GM18519 (cell line): ENCODE measurements around the gene TBC1D10B.
"Not testable (repeated sequence)": the region's sequence is repeated elsewhere in the genome, so short reads cannot be mapped to it uniquely, and the experiment has no call there.

Source experiments
- ATAC-seq: cut with Tn5 transposase; IDR thresholded peaks from one replicate; pipeline ENCODE4 v1.9.1; 2021; ENCODE audit warnings: mild to moderate bottlenecking, moderate library complexity; ENCODE audit not compliant: unreplicated experiment, low FRiP score

Gene TBC1D10B

GRCh38 chr16:30356401-30357084 is 13.8 kb downstream of the TBC1D10B start:
- no peak for ATAC-seq

DNA sequence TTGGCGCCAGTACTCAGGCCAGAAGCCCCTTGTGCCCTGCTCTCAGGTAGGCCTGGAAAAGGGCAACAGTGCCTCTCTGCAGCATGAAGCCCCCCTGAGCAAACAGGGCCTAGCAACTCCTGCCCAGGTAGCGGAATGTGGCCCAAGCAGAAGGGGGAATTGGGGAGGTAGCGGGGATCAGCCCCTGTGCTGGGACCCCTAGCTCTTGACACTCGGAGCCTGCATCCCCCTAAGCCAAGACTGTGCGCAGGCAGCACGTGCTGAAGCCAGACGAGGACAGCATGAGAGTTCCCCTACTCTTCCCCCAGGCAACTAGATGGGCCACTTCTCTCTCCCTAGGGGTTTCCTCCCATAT is 14.4 kb downstream of the TBC1D10B start:
- ATAC-seq = no peak

DNA sequence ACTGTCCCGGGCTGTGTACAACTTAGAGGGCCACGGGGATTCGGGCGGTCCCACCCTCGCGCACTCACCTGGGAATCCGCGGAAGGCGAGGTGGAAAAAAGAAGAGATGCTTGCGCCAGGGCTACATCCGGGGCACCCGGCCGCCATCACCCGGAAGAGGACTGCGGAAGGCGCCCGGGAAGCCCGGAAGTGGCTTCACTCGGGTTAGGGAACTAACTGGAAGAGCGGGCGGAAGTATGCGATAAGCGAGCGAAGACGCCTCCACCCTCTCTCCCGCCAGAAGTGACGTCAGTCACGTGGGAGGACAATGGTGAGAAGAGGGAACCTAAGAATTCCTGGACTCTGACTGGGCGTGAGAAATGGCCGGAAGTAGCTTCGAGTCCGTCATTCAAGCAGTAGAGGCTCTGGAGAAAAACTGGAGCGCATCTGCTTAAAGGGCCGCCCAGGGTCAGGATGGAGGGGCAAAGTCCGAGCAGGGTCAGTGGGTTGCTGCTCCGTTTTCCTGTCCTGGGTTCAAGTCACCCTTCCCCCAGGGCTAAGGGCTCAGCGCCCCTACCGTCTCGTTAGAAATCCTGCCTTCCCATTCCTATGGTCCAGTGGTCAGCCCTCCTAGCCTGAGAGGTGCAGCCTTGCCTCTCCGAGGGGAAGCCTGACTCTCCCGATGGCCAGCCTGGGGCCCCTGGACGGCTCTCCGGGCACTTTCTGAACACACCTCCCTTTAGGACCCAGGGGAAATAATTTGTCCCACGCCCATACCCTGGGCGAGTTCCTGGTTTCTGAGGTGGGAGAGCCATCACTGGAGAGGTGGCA is 14.9 kb downstream of the TBC1D10B start, which contains the start of gene CD2BP2:
Gene CD2BP2 (minus strand): TSS at position 165 of the 810 bp plus-strand sequence. CDS start 627 bp downstream, outside the sequence.
- no peak for ATAC-seq

DNA sequence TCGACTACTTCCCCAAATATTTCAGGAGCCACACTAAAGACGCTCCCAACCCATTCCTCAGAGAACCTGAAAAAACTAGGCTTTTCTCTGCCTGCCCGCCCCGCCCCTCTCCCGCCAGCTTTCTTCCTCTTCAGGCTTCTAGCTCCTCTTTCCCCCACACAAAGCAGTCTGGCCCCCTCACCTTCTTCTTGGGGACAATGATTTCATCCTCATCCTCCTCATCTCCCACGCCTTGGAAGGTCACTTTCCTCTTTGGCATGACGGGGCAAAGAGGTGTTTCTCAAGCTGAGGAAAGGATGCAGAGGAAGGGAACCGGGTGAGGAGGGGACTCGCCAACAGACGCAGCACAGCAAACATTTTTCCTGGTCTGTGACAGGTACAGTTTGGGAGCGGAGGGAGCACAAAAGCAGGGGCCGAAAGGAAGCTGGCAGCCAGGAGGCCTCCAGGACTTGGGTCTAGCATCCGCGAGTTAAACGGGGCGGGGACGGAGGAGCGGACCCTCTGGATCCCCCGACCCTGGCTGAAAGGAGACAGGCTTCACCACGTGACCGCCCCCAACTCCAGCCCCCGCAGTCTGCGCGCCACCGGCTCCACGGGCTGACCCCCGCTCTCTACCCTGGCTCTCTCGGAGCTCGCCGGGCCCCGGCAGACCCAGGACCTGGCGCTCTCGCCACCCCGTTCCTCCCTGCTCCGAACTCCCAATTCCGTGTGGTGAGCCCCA is 15.7 kb downstream of the TBC1D10B start:
- ATAC-seq = no peak

GRCh38 chr16:30353438-30354129 is 16.7 kb downstream of the TBC1D10B start:
- ATAC-seq = no peak

DNA sequence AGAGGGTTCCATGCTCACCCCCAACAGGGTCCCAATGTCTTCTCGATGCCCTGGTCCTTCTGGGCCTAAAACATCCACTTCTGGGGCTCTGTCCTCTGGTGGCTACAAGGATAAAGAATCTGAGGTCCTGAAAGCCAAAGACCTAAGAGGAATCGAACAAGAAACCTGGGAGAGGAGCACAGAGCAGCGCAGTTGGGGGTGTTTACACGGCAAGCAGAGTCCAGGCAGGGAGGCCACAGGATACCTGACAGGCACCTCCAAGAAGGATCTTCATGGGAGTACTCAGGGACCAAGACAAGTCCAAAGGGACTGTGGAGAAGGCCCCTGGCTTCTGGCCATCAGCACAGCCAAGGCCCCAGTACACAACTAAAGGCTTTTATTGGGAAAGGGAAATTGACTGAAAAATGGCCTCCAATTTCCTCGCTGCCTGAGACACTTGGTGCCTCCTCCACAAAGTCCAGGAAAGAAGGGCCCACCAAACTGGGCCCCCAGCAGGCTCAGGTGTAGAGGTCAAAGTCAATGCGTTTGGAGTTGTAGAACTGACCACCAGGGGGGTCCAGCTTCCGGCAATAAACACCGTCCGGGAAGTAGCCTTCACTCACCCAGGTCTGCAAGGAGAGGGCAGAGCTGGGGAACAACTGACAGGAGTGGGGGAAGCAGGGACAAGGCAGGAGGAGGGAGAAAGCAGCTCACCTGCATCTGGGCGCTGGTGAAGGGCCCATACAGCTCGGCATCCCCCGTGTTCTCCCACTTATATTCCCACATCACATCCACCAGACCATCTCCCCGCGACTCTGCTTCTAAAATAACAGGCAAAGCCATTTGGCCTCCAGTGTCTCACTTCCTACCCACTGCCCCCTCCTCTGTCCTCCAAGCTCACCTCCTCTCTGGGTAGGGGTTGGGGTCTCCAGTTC is 17.5 kb downstream of the TBC1D10B start:
- ATAC-seq = no peak

DNA sequence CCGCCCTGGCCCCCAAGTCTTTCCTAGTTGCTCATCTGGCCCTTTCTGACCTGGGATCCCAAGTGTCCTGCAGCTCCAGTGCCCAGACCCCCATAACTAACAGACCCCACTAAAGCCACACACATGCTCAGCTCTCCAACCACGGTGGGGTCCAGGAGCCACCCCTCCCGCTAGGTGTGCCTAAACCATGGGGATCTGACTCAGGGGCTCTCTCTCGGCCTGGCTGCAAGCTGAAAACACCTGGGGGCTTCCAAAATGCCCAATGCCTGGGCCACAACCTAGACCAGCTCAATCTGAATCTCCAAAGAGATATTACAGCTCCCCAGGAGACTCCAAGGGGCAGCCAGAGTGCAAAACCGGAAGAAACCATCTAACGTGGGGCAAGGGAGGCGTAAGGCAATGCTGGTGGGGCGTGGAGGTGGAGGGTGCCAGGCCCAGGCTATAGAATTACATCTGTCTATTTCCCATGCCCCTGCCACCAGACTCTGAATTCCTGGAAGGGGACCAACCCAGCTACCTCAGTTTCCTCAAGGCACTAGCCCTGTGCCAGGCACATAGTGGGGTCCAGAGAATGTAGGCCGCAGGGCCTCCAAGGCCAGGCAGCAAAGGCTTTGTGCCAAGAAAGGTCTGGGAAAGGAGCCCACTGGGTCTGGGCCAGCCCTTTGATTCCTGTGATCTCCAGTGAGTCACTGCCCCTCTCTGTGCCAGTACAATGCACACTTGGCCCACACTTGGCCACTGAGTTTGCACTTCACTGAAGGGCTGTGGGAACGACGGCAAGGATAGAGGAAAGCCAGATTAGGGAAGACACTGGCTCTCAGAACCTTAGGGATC is 18.5 kb downstream of the TBC1D10B start:
- ATAC-seq = no peak

GRCh38 chr16:30351001-30351441 is 19.3 kb downstream of the TBC1D10B start:
- ATAC-seq = no peak

DNA sequence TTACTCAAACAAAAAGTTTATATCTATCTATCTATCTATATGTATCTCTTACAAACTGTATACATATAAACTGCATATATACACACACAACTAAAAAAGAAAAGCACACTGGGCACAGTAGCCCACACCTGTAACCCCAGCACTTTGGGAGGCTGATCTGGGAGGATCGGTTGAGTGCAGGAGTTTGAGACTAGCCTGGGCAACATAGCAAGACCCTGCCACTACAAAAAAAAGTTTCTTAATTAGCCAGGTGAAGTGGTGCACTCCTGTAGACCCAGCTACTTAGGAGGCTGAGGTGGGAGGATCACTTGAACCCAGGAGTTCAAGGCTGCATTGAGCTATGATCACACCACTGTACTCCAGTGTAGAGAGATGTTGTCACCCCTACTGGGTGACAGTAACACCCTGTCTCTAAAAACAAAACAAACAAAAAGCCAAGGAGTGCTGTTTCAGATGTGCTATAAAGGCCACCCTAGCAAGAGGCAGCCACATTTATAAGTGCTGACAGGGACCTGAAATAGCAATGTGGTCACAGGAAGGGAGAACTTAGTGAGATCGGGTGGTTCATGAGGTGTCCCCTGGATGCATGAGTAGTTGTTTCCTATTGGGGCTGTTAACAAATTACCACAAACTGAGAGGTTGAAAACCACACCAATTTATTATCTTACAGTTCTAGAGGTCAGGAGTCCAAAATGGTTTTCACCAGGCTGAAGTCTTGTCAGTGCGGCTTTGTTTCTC is 20.0 kb downstream of the TBC1D10B start:
- no peak for ATAC-seq

- ATAC-seq = no peak
Observed at GRCh38 chr16:30349675-30350074, 20.6 kb downstream of the TBC1D10B start.

GRCh38 chr16:30348929-30349328 is 21.4 kb downstream of the TBC1D10B start:
- no peak for ATAC-seq

- no peak for ATAC-seq
Observed at GRCh38 chr16:30348113-30348512, 22.2 kb downstream of the TBC1D10B start.

DNA sequence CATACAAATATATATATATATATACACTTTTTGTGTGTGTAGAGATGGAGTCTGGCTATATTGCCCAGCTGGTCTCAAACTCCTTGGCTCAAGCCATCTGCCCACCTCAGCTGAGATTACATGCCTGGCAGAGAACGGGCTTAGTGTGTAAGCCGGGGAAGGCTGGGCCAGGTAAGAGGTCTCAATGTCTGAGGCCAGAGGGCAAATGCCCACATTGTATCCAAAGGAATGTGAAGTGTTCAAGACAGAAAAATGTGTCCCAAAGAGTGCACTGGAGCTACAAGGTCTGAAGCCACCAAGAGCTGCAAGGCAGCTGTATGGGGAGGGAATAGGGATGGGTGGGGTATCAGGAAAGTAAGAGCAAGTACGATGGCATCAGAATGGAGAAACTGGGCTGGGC is 24.0 kb downstream of the TBC1D10B start:
- ATAC-seq = no peak

- not testable (repeated sequence) for ATAC-seq
Observed at GRCh38 chr16:30343491-30343820, 26.8 kb downstream of the TBC1D10B start.

GRCh38 chr16:30342751-30343490 is 27.4 kb downstream of the TBC1D10B start:
- no peak for ATAC-seq

DNA sequence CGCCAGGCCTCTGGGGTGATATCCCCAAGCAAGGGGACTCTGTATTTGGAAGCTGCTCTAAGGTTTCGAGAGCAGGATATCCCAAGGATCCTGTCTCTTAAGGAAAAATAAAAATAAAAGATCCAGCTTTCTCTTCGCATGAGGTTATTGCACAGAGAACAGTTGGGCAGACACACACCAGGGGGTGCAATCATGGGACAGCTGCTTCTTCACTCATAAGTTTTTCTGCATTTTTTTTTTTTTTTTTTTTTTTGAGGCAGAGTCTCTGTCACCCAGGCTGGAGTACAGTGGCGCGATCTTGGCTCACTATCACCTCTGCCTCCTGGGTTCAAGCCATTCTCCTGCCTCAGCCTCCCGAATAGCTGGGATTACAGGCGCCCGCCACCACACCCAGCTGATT is 28.3 kb downstream of the TBC1D10B start:
- ATAC-seq = not testable (repeated sequence)

DNA sequence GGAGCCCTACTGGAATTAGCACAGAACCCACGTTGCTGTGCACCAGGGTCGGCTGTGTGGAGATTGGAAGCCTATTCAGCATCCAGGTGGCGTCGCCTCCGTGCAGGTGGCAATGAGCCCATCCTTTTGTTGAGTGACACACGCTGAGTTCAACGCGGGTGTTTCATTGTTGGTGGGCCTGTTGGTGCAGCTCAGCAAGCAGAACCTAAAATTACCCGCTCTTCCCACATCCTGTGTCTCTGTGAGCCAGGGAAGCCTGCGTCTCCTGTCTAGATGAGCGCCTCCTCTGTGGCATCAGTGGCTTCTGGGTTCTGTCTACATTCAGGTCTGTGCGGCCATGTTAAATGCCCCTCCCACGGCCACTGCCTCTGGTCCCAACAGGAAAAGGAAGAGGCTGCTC is 29.7 kb downstream of the TBC1D10B start:
- no peak for ATAC-seq
